Glutamatergic neuron (in vitro differentiated cells): ENCODE data around the gene AP4S1. TPM values are rescaled to one million over a fixed set of nuclear protein-coding genes. Genes with fewer than 3 reads are reported as not detected.
A peak's percentile ranks its signal among the peaks of the same experiment; 100 is the strongest.

Source experiments
- DNase-seq: peaks from one replicate; pipeline ENCODE4 v3.0.0; 2022
- H3K27ac Mint-ChIP-seq: one replicate; pipeline ENCODE4 v1.8.0; 2020; ENCODE audit warnings: mild to moderate bottlenecking, mixed read lengths, inconsistent platforms; ENCODE audit not compliant: unreplicated experiment
- H3K27me3 Mint-ChIP-seq: one replicate; pipeline ENCODE4 v1.8.0; 2020; ENCODE audit warnings: mild to moderate bottlenecking, moderate library complexity, mixed read lengths, inconsistent platforms; ENCODE audit not compliant: unreplicated experiment
- H3K36me3 Mint-ChIP-seq: one replicate; pipeline ENCODE4 v1.8.0; 2020; ENCODE audit warnings: mild to moderate bottlenecking, mixed read lengths, inconsistent platforms; ENCODE audit not compliant: unreplicated experiment
- H3K4me1 Mint-ChIP-seq: one replicate; pipeline ENCODE4 v1.8.0; 2020; ENCODE audit warnings: mild to moderate bottlenecking, low read depth, mixed read lengths, inconsistent platforms; ENCODE audit not compliant: unreplicated experiment
- H3K4me3 Mint-ChIP-seq: one replicate; pipeline ENCODE4 v1.8.0; 2020; ENCODE audit warnings: mild to moderate bottlenecking, mixed read lengths, inconsistent platforms; ENCODE audit not compliant: unreplicated experiment
- H3K9me3 Mint-ChIP-seq: one replicate; pipeline ENCODE4 v1.8.0; 2020; ENCODE audit warnings: mild to moderate bottlenecking, moderate library complexity, mixed read lengths, inconsistent platforms; ENCODE audit not compliant: unreplicated experiment
- total RNA-seq: library from RNA; stranded (reverse); fragmentation: NEBNext Ultra II Directional; extraction: Animal tissue kit (Norgen Biotek cat#: 25700); gene quantifications from one replicate; pipeline ENCODE4 v1.2.1, GENCODE V29; 2021; ENCODE audit not compliant: unreplicated experiment
- TF ChIP-seq, protein P1 (sequence below): fragments of 200-600 bp; sonication (generic); IDR thresholded peaks from one replicate; pipeline ENCODE4 v1.5.0; 2021; ENCODE audit not compliant: partially characterized antibody, unreplicated experiment

Gene AP4S1
- total RNA-seq, 1 donor from 2014 or later: 6.9 TPM

DNA sequence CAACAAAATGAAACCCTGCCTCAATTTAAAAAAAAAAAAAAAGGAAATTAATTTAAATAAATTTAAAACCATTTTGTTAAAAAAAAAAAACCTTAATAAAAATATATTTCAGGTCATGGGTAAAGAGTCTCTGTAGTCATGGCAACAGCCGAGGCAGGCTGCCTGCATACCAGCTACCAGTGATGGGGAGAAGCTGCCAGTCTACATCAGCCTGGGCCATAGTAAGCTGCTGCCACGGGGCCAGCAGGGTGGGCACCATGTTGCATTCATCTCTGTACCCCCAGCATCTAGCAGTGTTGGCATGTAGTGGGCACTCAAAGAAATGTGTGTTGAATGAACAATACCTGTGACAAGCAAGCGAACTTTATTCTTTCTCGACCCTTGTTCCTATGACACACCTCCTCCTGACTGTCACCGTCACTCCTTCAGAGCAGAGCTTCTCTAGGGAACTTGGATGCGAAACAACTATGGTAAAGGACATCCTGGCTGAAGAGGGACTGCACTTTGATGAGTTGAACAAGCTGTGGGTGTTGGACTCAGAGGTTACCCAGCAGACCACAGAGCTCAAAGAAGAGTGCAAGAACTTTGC is 7.3 kb upstream of the AP4S1 start:
- TF ChIP-seq, protein P1, sequence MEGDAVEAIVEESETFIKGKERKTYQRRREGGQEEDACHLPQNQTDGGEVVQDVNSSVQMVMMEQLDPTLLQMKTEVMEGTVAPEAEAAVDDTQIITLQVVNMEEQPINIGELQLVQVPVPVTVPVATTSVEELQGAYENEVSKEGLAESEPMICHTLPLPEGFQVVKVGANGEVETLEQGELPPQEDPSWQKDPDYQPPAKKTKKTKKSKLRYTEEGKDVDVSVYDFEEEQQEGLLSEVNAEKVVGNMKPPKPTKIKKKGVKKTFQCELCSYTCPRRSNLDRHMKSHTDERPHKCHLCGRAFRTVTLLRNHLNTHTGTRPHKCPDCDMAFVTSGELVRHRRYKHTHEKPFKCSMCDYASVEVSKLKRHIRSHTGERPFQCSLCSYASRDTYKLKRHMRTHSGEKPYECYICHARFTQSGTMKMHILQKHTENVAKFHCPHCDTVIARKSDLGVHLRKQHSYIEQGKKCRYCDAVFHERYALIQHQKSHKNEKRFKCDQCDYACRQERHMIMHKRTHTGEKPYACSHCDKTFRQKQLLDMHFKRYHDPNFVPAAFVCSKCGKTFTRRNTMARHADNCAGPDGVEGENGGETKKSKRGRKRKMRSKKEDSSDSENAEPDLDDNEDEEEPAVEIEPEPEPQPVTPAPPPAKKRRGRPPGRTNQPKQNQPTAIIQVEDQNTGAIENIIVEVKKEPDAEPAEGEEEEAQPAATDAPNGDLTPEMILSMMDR: no peak
- no peak overlapping the region for H3K27ac Mint-ChIP-seq
- H3K4me1 Mint-ChIP-seq: peaks cover 5% of the 10 kb centered on the region
- no peak for DNase-seq
- H3K27me3 Mint-ChIP-seq: no peaks in the 10 kb centered on the region
- no peak overlapping the region for H3K4me3 Mint-ChIP-seq
- no peaks in the 10 kb centered on the region for H3K36me3 Mint-ChIP-seq
- no peaks in the 10 kb centered on the region for H3K9me3 Mint-ChIP-seq

DNA sequence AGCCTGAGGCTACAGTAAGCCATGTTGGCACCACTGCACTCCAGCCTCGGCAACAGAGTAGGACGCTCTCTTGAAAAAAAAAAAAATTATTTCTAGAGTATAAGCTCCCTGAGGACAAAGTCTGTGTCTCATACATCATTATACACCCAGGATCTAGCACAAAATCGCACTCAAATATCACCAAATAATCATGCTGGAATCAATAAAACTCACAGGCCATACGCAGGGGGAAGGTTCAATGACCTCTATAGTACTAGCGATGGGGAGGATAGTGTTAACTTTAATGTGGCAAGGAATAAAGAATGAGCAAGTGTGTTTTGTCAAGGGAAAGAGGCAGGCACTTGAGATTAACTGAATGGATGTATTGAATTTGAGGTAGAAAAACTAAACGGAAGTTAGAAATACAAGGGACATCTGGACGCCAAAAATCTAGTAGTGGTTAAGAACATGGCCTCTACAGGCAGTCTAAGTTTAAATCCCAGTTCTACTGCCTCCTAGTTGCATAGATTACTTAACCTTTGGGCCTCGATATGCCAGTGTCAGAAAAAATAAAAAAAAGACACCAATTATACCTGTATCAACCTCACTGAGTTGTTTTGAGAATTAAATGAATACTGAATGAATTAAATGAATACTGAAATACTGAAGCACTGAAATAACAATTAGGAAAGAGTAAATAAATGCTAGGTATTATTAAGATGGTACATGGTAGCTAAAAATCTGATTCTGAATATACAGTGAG is 4.4 kb upstream of the AP4S1 start:
- Mint-ChIP-seq H3K36me3 (no peaks in the 10 kb centered on the region), H3K4me1 (peaks cover 14% of the 10 kb centered on the region), H3K27ac (no peak overlapping the region), H3K9me3 (peaks cover 6% of the 10 kb centered on the region), H3K27me3 (peaks cover 4% of the 10 kb centered on the region), H3K4me3 (no peak overlapping the region)
- TF ChIP-seq, protein P1: no peak
- DNase-seq: no peak

DNA sequence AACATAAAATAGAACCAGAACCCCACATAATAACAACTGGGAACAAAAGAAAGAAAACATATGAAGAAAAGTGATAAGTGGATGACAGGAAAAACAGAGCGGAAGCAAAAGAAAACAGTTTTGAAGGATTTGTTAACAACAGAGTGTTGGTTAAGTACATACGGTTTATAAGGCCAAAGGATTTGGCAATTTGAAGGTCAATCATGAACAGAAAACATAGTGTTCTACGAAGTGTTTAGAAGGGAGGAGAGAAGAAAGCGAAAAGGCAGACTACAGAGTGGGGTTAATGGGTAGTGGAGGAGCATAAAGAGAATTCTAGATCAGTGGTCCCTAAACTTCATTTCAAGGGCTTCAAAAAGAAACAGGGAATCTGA is 3.9 kb upstream of the AP4S1 start:
- H3K27ac Mint-ChIP-seq: no peak overlapping the region
- peaks cover 6% of the 10 kb centered on the region for H3K9me3 Mint-ChIP-seq
- TF ChIP-seq, protein P1: no peak
- H3K4me1 Mint-ChIP-seq: peaks cover 14% of the 10 kb centered on the region
- no peaks in the 10 kb centered on the region for H3K36me3 Mint-ChIP-seq
- DNase-seq: no peak
- peaks cover 4% of the 10 kb centered on the region for H3K27me3 Mint-ChIP-seq
- H3K4me3 Mint-ChIP-seq: no peak overlapping the region

DNA sequence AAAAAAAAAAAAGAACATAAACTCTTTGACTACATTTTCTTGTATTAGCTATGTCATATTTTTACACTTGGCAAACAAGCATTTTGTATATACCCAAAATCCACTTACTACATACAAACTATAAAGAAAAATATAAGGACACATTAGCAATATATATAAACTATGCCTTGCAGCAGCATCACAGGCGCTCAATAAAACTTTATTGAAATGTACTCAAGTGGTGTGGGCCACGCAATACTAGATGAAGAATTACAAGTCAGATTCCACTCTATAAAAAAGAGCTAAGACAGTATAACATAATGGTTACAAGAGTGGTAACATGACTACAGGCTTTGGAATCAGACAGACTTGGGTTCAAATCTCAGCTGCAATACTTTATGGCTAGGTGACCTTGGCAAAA is 3.1 kb upstream of the AP4S1 start:
- peaks cover 14% of the 10 kb centered on the region for H3K4me1 Mint-ChIP-seq
- H3K4me3 Mint-ChIP-seq: no peak overlapping the region
- no peak for DNase-seq
- H3K27me3 Mint-ChIP-seq: peaks cover 6% of the 10 kb centered on the region
- TF ChIP-seq, protein P1: no peak
- H3K27ac Mint-ChIP-seq: no peak overlapping the region
- H3K36me3 Mint-ChIP-seq: no peaks in the 10 kb centered on the region
- H3K9me3 Mint-ChIP-seq: peaks cover 12% of the 10 kb centered on the region

DNA sequence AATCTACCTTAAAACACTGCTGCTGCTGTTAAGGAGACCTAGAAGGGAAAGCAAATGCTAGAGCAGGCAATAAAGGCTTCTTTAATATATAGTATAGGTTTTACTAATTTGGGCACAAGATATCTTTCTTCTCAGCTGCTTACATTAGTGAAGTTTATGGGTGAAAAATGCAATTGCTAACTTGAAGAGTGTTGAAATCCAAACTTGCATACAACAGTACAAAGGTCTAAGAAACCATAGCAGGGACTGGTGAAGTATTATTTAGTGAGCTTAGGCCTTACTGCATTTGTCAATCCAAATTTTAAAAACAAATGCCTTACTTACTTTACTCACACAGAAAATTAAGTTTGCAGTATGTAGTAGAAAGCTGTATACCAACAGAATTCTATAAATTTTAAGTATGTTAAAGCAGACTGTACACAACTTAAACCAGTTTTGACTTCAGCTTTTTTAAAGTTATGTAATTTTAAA is 1.4 kb upstream of the AP4S1 start:
- Mint-ChIP-seq H3K4me3 (peak overlapping the region; percentile 83), H3K27me3 (peaks cover 6% of the 10 kb centered on the region), H3K36me3 (no peaks in the 10 kb centered on the region), H3K27ac (no peak overlapping the region), H3K4me1 (peaks cover 14% of the 10 kb centered on the region), H3K9me3 (peaks cover 12% of the 10 kb centered on the region)
- TF ChIP-seq, protein P1: no peak
- no peak for DNase-seq
